GM12878 (cell line): ENCODE data around the gene CAMK2A. TPM values are rescaled to one million over a fixed set of nuclear protein-coding genes. Genes with fewer than 3 reads are reported as not detected.

ENCODE experiments used
- ATAC-seq: fragments of 200-7000 bp; cut with Tn5 transposase; 3 replicates; pipeline ENCODE4 v1.9.1; 2020; ENCODE audit warnings: mild to moderate bottlenecking, moderate library complexity
- BruUV-seq: library from RNA; stranded (reverse); fragments of 400-500 nt; replicated peaks from 2 replicates; lab custom pipeline; 2021; lab: Mats Ljungman, UMichigan
- CTCF ChIA-PET: fragments of 300-600 bp; sonication (Branson Sonifier 250); formaldehyde crosslinking; extraction: SDS; loops from one replicate; lab custom pipeline; 2021; ENCODE audit warnings: inconsistent platforms; lab: Yijun Ruan, JAX
- POLR2A ChIA-PET: fragments of 350-600 bp; formaldehyde crosslinking; extraction: SDS; loops from one replicate; lab custom pipeline; 2021; ENCODE audit warnings: inconsistent platforms; lab: Charles Lee
- RAD21 ChIA-PET: fragments of 300-600 bp; sonication (Branson Sonifier 250); formaldehyde crosslinking; loops from one replicate; lab custom pipeline; 2023; ENCODE audit warnings: antibody characterized with exemption; ENCODE audit not compliant: unreplicated experiment; lab: Charles Lee
- SMC1A ChIA-PET: fragments of 300-600 bp; sonication (Branson Sonifier 250); formaldehyde crosslinking; loops from one replicate; lab custom pipeline; 2023; ENCODE audit not compliant: unreplicated experiment, uncharacterized antibody; lab: Charles Lee
- DNase-seq: peaks from one replicate; pipeline ENCODE4 v3.0.0-alpha.2; 2011; ENCODE audit warnings: low read depth, low spot score
- FAIRE-seq: peaks from 3 replicates; lab custom pipeline; 2011; peaks lifted over from hg19 to GRCh38; lab: Jason Lieb, UNC
- H2AFZ ChIP-seq: 2 replicates; pipeline ENCODE4 v1.6.0; 2011; ENCODE audit warnings: low read depth, low read length, control low read depth; ENCODE audit not compliant: control insufficient read depth
- H3K27ac ChIP-seq: 2 replicates; pipeline ENCODE4 v1.5.1; 2011; ENCODE audit warnings: control low read depth; ENCODE audit not compliant: control insufficient read depth, insufficient read depth
- H3K27me3 ChIP-seq, 2 experiments: replicated peaks in 1 of 2; 2 replicates each; pipeline versions ENCODE4 v1.6.0 to v1.6.1; 2011; ENCODE audit warnings: low read length in 1 of 2; ENCODE audit not compliant: control insufficient read depth in 2 of 2, insufficient read depth in 2 of 2
- H3K36me3 ChIP-seq, 2 experiments: 2 replicates each; pipeline ENCODE4 v1.5.1; 2011; ENCODE audit warnings: low read length in 1 of 2; ENCODE audit not compliant: control insufficient read depth in 2 of 2, insufficient read depth in 2 of 2
- H3K4me1 ChIP-seq: 2 replicates; pipeline ENCODE4 v1.6.1; 2011; ENCODE audit warnings: mild to moderate bottlenecking, low read length, moderate library complexity, mixed read lengths; ENCODE audit not compliant: control insufficient read depth, insufficient read depth
- H3K4me2 ChIP-seq: 2 replicates; pipeline ENCODE4 v1.6.0; 2011; ENCODE audit warnings: control low read depth; ENCODE audit not compliant: control insufficient read depth, insufficient read depth
- H3K4me3 ChIP-seq: fragments of 200-600 bp; sonication (generic); 2 replicates; pipeline ENCODE4 v1.5.1; 2016
- H3K79me2 ChIP-seq: 2 replicates; pipeline ENCODE4 v1.6.0; 2011; ENCODE audit warnings: low read length; ENCODE audit not compliant: control insufficient read depth, insufficient read depth
- H3K9ac ChIP-seq: 2 replicates; pipeline ENCODE4 v1.8.0; 2011; ENCODE audit warnings: low read length, control low read depth, mixed read lengths; ENCODE audit not compliant: control insufficient read depth, insufficient read depth
- H3K9me3 ChIP-seq: replicated peaks from 3 replicates; pipeline ENCODE4 v1.5.1; 2011; ENCODE audit warnings: mild to moderate bottlenecking, low read length; ENCODE audit not compliant: control insufficient read depth, insufficient read depth
- H4K20me1 ChIP-seq: 2 replicates; pipeline ENCODE4 v1.6.0; 2011; ENCODE audit not compliant: control insufficient read depth, insufficient read depth
- FOXK2 ChIP-seq: fragments of 450-650 bp; IDR thresholded peaks from 2 replicates; pipeline ENCODE4 v1.6.1; 2017; ENCODE audit warnings: mild to moderate bottlenecking, moderate library complexity
- MAX ChIP-seq: IDR thresholded peaks from 2 replicates; pipeline ENCODE4 v1.6.1; 2012; ENCODE audit warnings: low read depth, low read length, improper control_type of control experiment
- MXI1 ChIP-seq: fragments of 150-350 bp; IDR thresholded peaks from 2 replicates; pipeline ENCODE4 v1.6.1; 2011; ENCODE audit warnings: low read depth, mild to moderate bottlenecking, inconsistent platforms, low read length, improper control_type of control experiment
- MYB ChIP-seq: fragments of 150-350 bp; IDR thresholded peaks from 2 replicates; pipeline ENCODE4 v1.6.1; 2014; ENCODE audit warnings: mild to moderate bottlenecking, low read depth, low read length, borderline replicate concordance
- NBN ChIP-seq: fragments of 450-650 bp; IDR thresholded peaks from 2 replicates; pipeline ENCODE4 v1.6.1; 2016
- NFIC ChIP-seq: IDR thresholded peaks from 2 replicates; pipeline ENCODE4 v1.6.1; 2012; ENCODE audit warnings: low read depth, mild to moderate bottlenecking, inconsistent platforms, low read length, moderate library complexity
- POLR2A ChIP-seq: IDR thresholded peaks from 2 replicates; pipeline ENCODE4 v1.6.1; 2011; ENCODE audit warnings: low read depth, mild to moderate bottlenecking, low read length
- WGBS: methylation state at CpG from one replicate; pipeline ENCODE4 v1.1.6; 2016; ENCODE audit warnings: low lambda C conversion rate; ENCODE audit not compliant: insufficient replicate concordance, insufficient coverage; ENCODE audit errors: missing lambda C conversion rate; 5-methylcytosine and 5-hydroxymethylcytosine counted together
- in situ Hi-C: fragments of 300-500 bp; cut with MboI; formaldehyde crosslinking; loops from 9 replicates; pipeline ENCODE4 v1.14.3; 2018; ENCODE audit warnings: mixed read lengths
- intact Hi-C: fragments of 100-400 bp; cut with micrococcal nuclease; formaldehyde crosslinking; loops from one replicate; pipeline ENCODE4 v1.14.2; 2022; ENCODE audit not compliant: unreplicated experiment
- polyA plus RNA-seq, 11 experiments: library from polyadenylated mRNA; depleted of rRNA in 4 of 11; unstranded in 6 of 11; stranded (reverse) in 5 of 11; fragments of >200 nt; fragmentation: Nextera tagmentation in 4 of 11; fragmentation: Illumina TruSeq in 1 of 11; extraction: Ambion mirVana in 4 of 11; extraction: Trizol in 1 of 11; gene quantifications; 1 replicate in 1 of 11; 2 replicates in 10 of 11; pipeline versions ENCODE4 v1.2.1 to v1.2.3, GENCODE V29; 2011 to 2016; ENCODE audit warnings: inconsistent platforms in 2 of 11, missing spikeins in 2 of 11, low read depth in 1 of 11
- total RNA-seq, 4 experiments: library from RNA; depleted of rRNA in 3 of 4; stranded (reverse); fragments of >200 nt in 3 of 4; fragmentation: Illumina TruSeq in 1 of 4; extraction: Trizol in 1 of 4; gene quantifications; 2 replicates each; pipeline versions ENCODE4 v1.2.1 to v1.2.3, GENCODE V29; 2013 to 2021
- TF ChIP-seq, protein P1 (sequence below): fragments of 450-650 bp; IDR thresholded peaks from 2 replicates; pipeline ENCODE4 v1.6.1; 2017; ENCODE audit warnings: mild to moderate bottlenecking

The CAMK2A gene
- total and polyA plus RNA-seq, 10 of the 15 experiments (the other 5 are each of a cell fraction or from before 2014, with no cell fraction given) = 0.11 TPM; not detected in 9

DNA sequence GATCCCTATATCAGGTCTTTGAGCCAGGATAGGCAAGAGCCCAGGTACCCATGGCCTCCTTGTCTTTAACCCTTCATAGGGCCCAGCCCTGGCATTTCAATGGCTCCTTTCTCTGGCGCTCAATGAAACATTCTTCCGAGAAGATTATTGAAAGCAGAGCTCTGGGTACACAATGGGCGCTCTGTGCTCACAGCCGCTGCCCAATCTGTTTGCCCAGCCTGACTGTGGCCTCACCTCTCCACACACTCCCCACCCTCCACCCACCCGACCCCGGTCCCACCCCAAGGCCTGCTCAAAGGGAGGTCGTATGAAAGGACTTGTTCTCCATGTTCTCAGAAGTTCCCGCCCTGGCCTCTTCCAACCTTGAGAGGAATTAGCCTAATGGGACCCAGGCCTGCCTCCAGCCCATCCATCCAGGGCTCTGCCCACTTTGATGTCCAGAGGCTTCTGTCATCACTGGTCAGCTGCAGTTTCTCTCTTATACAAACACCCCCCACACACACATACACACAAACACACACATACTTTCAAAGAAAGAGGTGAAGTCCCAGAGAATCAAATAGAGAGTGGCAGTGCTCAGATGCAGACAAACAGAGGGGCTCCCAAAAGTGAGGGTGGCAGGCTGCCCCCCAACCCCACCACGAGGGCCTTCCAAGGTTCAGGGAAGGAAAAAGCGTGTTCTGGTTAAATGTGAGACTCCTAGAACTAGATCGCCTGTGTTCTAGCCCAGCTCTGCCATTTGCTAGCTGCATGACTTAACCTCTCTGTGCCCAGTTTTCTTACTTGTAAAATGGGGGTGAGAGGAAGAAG lies 18.2 kb upstream of the CAMK2A start:
- Histone ChIP-seq H3K9me3 (no peaks in the 10 kb centered on the region), H3K36me3 (no peaks in the 10 kb centered on the region), H3K4me2 (no peak overlapping the region), H3K79me2 (no peaks in the 10 kb centered on the region), H4K20me1 (no peaks in the 10 kb centered on the region; the same call in 1 of the 2 replicates), H2AFZ (no peak overlapping the region)
- FAIRE-seq = no peak
- CTCF ChIA-PET = interaction anchor here (1.1 kb wide), 1 partner anchor 13 kb away, joined by 3 read pairs; no protein-coding TSS in a partner anchor
- TF ChIP-seq MAX = no peak
- TF ChIP-seq NBN = no peak
- TF ChIP-seq MYB = no peak
- TF ChIP-seq MXI1 = no peak
- TF ChIP-seq NFIC = no peak
- TF ChIP-seq FOXK2 = no peak
- TF ChIP-seq, protein P1, sequence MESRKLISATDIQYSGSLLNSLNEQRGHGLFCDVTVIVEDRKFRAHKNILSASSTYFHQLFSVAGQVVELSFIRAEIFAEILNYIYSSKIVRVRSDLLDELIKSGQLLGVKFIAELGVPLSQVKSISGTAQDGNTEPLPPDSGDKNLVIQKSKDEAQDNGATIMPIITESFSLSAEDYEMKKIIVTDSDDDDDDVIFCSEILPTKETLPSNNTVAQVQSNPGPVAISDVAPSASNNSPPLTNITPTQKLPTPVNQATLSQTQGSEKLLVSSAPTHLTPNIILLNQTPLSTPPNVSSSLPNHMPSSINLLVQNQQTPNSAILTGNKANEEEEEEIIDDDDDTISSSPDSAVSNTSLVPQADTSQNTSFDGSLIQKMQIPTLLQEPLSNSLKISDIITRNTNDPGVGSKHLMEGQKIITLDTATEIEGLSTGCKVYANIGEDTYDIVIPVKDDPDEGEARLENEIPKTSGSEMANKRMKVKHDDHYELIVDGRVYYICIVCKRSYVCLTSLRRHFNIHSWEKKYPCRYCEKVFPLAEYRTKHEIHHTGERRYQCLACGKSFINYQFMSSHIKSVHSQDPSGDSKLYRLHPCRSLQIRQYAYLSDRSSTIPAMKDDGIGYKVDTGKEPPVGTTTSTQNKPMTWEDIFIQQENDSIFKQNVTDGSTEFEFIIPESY = no peak
- TF ChIP-seq POLR2A = no peak
- TF ChIP-seq, all 136 proteins: peak for 0
- in situ Hi-C loops (no loop called here), intact Hi-C loops (no loop called here)
- H3K4me3 ChIP-seq = no peak overlapping the region
- H3K27ac ChIP-seq = no peak overlapping the region
- no peaks in the 10 kb centered on the region for H3K4me1 ChIP-seq
- WGBS = 36% methylated on average over 11 of the region's 11 CpGs
- ATAC-seq = no peak
- ChIA-PET RAD21 (interaction anchor here (0.8 kb wide), 1 partner anchor 36 kb away, joined by 4 read pairs; no protein-coding TSS in a partner anchor), POLR2A (no interaction called here), SMC1A (no interaction called here)
- DNase-seq = no peak
- H3K27me3 ChIP-seq = peaks cover 0 to 9% of the 10 kb centered on the region in 2 experiments; a peak in 3 of 4 replicates
- no TSS peak for BruUV-seq
- no peak overlapping the region for H3K9ac ChIP-seq
